WTC11 (cell line): ENCODE results near the gene ARHGAP44. TPM values are rescaled to one million over a fixed set of nuclear protein-coding genes. Genes with fewer than 3 reads are reported as not detected.

Experiments used
- ATAC-seq: fragments of 200-7000 bp; cut with Tn5 transposase; 2 replicates; pipeline ENCODE4 v1.10.0; 2021; ENCODE audit warnings: mild to moderate bottlenecking, moderate library complexity
- CTCF ChIA-PET: fragments of 300-600 bp; sonication (Branson Sonifier 250); formaldehyde crosslinking; loops from one replicate; lab custom pipeline; 2021; ENCODE audit warnings: antibody characterized with exemption; lab: Charles Lee
- POLR2A ChIA-PET: fragments of 350-600 bp; sonication (Branson Sonifier 250); formaldehyde crosslinking; loops from one replicate; lab custom pipeline; 2021; ENCODE audit warnings: antibody characterized with exemption; lab: Charles Lee
- DNase-seq: peaks from one replicate; pipeline ENCODE4 v3.0.0; 2021; ENCODE audit warnings: low spot score
- H3K27ac Mint-ChIP-seq: 2 replicates; pipeline ENCODE4 v1.8.0; 2021; ENCODE audit warnings: mixed read lengths
- H3K27me3 Mint-ChIP-seq: 2 replicates; pipeline ENCODE4 v1.8.0; 2021; ENCODE audit warnings: low read depth, mild to moderate bottlenecking, moderate library complexity, mixed read lengths
- H3K36me3 Mint-ChIP-seq: 2 replicates; pipeline ENCODE4 v1.8.0; 2021; ENCODE audit warnings: mixed read lengths
- H3K4me1 Mint-ChIP-seq: 2 replicates; pipeline ENCODE4 v1.8.0; 2022; ENCODE audit warnings: mixed read lengths
- H3K4me3 Mint-ChIP-seq: 2 replicates; pipeline ENCODE4 v1.8.0; 2021; ENCODE audit warnings: mild to moderate bottlenecking, moderate library complexity, mixed read lengths
- H3K9me3 Mint-ChIP-seq: 2 replicates; pipeline ENCODE4 v1.8.0; 2021; ENCODE audit warnings: mixed read lengths
- CDX4 ChIP-seq: fragments of 250-450 bp; sonication (Bioruptor Pico); IDR thresholded peaks from 2 replicates; pipeline ENCODE4 v1.9.0; 2021; ENCODE audit warnings: moderate library complexity, mild to moderate bottlenecking, inconsistent platforms, borderline replicate concordance
- ETV6 ChIP-seq: sonication (generic); formaldehyde crosslinking; IDR thresholded peaks from 2 replicates; pipeline ENCODE4 v1.8.1; 2022; ENCODE audit warnings: mild to moderate bottlenecking, missing genetic modification reagents
- FOXP1 ChIP-seq: sonication (generic); formaldehyde crosslinking; IDR thresholded peaks from 2 replicates; pipeline ENCODE4 v1.8.0; 2022; ENCODE audit warnings: missing genetic modification reagents, mild to moderate bottlenecking, moderate library complexity, borderline replicate concordance
- HMGXB4 ChIP-seq: sonication (generic); formaldehyde crosslinking; IDR thresholded peaks from 2 replicates; pipeline ENCODE4 v1.8.1; 2023; ENCODE audit warnings: mild to moderate bottlenecking, moderate library complexity, missing genetic modification reagents
- MXD4 ChIP-seq: fragments of 250-450 bp; sonication (Bioruptor Pico); IDR thresholded peaks from 2 replicates; pipeline ENCODE4 v1.8.0; 2021; ENCODE audit warnings: mild to moderate bottlenecking, moderate library complexity, borderline replicate concordance
- NFYB ChIP-seq: sonication (generic); formaldehyde crosslinking; conservative IDR thresholded peaks from 2 replicates; pipeline ENCODE4 v1.8.0; 2022; ENCODE audit warnings: low read depth, missing genetic modification reagents
- NR3C1 ChIP-seq: sonication (generic); formaldehyde crosslinking; conservative IDR thresholded peaks from 2 replicates; pipeline ENCODE4 v1.8.1; 2023; ENCODE audit warnings: low read depth, mild to moderate bottlenecking, missing genetic modification reagents
- OVOL2 ChIP-seq: fragments of 250-450 bp; sonication (Bioruptor Pico); IDR thresholded peaks from 2 replicates; pipeline ENCODE4 v1.9.0; 2021; ENCODE audit warnings: mild to moderate bottlenecking, borderline replicate concordance
- TCF7 ChIP-seq: sonication (generic); formaldehyde crosslinking; IDR thresholded peaks from 2 replicates; pipeline ENCODE4 v1.8.0; 2022; ENCODE audit warnings: mild to moderate bottlenecking, low read depth, missing genetic modification reagents, moderate library complexity
- ZNF138 ChIP-seq: sonication (generic); formaldehyde crosslinking; conservative IDR thresholded peaks from 2 replicates; pipeline ENCODE4 v1.8.1; 2022; ENCODE audit warnings: mild to moderate bottlenecking, moderate library complexity, missing genetic modification reagents
- ZNF219 ChIP-seq: sonication (generic); formaldehyde crosslinking; IDR thresholded peaks from 2 replicates; pipeline ENCODE4 v1.8.0; 2023; ENCODE audit warnings: missing genetic modification reagents, mild to moderate bottlenecking, borderline replicate concordance
- ZNF281 ChIP-seq: sonication (generic); formaldehyde crosslinking; IDR thresholded peaks from 2 replicates; pipeline ENCODE4 v1.8.0; 2023; ENCODE audit warnings: mild to moderate bottlenecking, missing genetic modification reagents
- ZNF317 ChIP-seq: sonication (generic); formaldehyde crosslinking; IDR thresholded peaks from 2 replicates; pipeline ENCODE4 v1.8.1; 2023; ENCODE audit warnings: low read depth, mild to moderate bottlenecking, moderate library complexity, missing genetic modification reagents, borderline replicate concordance
- ZNF671 ChIP-seq: fragments of 250-450 bp; sonication (Bioruptor Pico); IDR thresholded peaks from 2 replicates; pipeline ENCODE4 v1.8.0; 2021; ENCODE audit warnings: mild to moderate bottlenecking
- total RNA-seq: library from RNA; stranded (reverse); gene quantifications from 3 replicates; pipeline ENCODE4 v1.2.3, GENCODE V29; 2021
- TF ChIP-seq, protein P1 (sequence below): sonication (generic); formaldehyde crosslinking; IDR thresholded peaks from 2 replicates; pipeline ENCODE4 v1.8.1; 2022; ENCODE audit warnings: missing genetic modification reagents, borderline replicate concordance
- TF ChIP-seq, protein P2 (sequence below): sonication (generic); formaldehyde crosslinking; IDR thresholded peaks from 2 replicates; pipeline ENCODE4 v1.8.0; 2022; ENCODE audit warnings: mild to moderate bottlenecking, missing genetic modification reagents
- TF ChIP-seq, protein P3 (sequence below): fragments of 250-450 bp; sonication (Bioruptor Pico); IDR thresholded peaks from 2 replicates; pipeline ENCODE4 v1.9.0; 2021; ENCODE audit warnings: mild to moderate bottlenecking
- TF ChIP-seq, protein P4 (sequence below): sonication (generic); formaldehyde crosslinking; IDR thresholded peaks from 2 replicates; pipeline ENCODE4 v1.8.0; 2023; ENCODE audit warnings: missing genetic modification reagents
- TF ChIP-seq, protein P5 (sequence below): fragments of 250-450 bp; sonication (Bioruptor Pico); IDR thresholded peaks from 2 replicates; pipeline ENCODE4 v2.1.2; 2022; ENCODE audit warnings: mild to moderate bottlenecking, moderate library complexity

ARHGAP44 gene
- total RNA-seq, 1 experiment from 2014 or later: 23.8 TPM

- CTCF ChIA-PET: no interaction called here
- TF ChIP-seq TCF7 (CRISPR knock-in tag) (no peak), ZNF219 (CRISPR knock-in tag) (no peak), ZNF281 (CRISPR knock-in tag) (no peak), OVOL2 (CRISPR knock-in tag) (no peak), ZNF671 (CRISPR knock-in tag) (no peak), NR3C1 (no peak), ETV6 (CRISPR knock-in tag) (no peak), CDX4 (no peak), ZNF317 (CRISPR knock-in tag) (no peak), HMGXB4 (CRISPR knock-in tag) (no peak)
- TF ChIP-seq, protein P1, sequence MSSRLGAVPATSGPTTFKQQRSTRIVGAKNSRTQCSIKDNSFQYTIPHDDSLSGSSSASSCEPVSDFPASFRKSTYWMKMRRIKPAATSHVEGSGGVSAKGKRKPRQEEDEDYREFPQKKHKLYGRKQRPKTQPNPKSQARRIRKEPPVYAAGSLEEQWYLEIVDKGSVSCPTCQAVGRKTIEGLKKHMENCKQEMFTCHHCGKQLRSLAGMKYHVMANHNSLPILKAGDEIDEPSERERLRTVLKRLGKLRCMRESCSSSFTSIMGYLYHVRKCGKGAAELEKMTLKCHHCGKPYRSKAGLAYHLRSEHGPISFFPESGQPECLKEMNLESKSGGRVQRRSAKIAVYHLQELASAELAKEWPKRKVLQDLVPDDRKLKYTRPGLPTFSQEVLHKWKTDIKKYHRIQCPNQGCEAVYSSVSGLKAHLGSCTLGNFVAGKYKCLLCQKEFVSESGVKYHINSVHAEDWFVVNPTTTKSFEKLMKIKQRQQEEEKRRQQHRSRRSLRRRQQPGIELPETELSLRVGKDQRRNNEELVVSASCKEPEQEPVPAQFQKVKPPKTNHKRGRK (CRISPR knock-in tag): no peak
- TF ChIP-seq, protein P2, sequence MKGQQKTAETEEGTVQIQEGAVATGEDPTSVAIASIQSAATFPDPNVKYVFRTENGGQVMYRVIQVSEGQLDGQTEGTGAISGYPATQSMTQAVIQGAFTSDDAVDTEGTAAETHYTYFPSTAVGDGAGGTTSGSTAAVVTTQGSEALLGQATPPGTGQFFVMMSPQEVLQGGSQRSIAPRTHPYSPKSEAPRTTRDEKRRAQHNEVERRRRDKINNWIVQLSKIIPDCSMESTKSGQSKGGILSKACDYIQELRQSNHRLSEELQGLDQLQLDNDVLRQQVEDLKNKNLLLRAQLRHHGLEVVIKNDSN (CRISPR knock-in tag): no peak
- H3K36me3 Mint-ChIP-seq: peaks cover 11% of the 10 kb centered on the region
Observed at GRCh38 chr17:12900474-12900873, 111.2 kb downstream of the ARHGAP44 start.

GRCh38 chr17:12902046-12902445 lies 112.7 kb downstream of the ARHGAP44 start:
- CTCF ChIA-PET: interaction anchor here (1.0 kb wide), 1 partner anchor 160 kb away, joined by 3 read pairs; no protein-coding TSS in a partner anchor
- no peak overlapping the region for H3K27ac Mint-ChIP-seq
- no peak overlapping the region for H3K4me3 Mint-ChIP-seq
- TF ChIP-seq, protein P3, sequence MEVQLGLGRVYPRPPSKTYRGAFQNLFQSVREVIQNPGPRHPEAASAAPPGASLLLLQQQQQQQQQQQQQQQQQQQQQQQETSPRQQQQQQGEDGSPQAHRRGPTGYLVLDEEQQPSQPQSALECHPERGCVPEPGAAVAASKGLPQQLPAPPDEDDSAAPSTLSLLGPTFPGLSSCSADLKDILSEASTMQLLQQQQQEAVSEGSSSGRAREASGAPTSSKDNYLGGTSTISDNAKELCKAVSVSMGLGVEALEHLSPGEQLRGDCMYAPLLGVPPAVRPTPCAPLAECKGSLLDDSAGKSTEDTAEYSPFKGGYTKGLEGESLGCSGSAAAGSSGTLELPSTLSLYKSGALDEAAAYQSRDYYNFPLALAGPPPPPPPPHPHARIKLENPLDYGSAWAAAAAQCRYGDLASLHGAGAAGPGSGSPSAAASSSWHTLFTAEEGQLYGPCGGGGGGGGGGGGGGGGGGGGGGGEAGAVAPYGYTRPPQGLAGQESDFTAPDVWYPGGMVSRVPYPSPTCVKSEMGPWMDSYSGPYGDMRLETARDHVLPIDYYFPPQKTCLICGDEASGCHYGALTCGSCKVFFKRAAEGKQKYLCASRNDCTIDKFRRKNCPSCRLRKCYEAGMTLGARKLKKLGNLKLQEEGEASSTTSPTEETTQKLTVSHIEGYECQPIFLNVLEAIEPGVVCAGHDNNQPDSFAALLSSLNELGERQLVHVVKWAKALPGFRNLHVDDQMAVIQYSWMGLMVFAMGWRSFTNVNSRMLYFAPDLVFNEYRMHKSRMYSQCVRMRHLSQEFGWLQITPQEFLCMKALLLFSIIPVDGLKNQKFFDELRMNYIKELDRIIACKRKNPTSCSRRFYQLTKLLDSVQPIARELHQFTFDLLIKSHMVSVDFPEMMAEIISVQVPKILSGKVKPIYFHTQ: no peak
- TF ChIP-seq MXD4 (CRISPR knock-in tag) (no peak), ZNF138 (CRISPR knock-in tag) (no peak), FOXP1 (no peak), NFYB (CRISPR knock-in tag) (no peak), HMGXB4 (CRISPR knock-in tag) (no peak)
- TF ChIP-seq, protein P4, sequence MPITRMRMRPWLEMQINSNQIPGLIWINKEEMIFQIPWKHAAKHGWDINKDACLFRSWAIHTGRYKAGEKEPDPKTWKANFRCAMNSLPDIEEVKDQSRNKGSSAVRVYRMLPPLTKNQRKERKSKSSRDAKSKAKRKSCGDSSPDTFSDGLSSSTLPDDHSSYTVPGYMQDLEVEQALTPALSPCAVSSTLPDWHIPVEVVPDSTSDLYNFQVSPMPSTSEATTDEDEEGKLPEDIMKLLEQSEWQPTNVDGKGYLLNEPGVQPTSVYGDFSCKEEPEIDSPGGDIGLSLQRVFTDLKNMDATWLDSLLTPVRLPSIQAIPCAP: no peak
- TF ChIP-seq, protein P5, sequence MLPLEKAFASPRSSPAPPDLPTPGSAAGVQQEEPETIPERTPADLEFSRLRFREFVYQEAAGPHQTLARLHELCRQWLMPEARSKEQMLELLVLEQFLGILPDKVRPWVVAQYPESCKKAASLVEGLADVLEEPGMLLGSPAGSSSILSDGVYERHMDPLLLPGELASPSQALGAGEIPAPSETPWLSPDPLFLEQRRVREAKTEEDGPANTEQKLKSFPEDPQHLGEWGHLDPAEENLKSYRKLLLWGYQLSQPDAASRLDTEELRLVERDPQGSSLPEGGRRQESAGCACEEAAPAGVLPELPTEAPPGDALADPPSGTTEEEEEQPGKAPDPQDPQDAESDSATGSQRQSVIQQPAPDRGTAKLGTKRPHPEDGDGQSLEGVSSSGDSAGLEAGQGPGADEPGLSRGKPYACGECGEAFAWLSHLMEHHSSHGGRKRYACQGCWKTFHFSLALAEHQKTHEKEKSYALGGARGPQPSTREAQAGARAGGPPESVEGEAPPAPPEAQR (CRISPR knock-in tag): no peak

More at GRCh38 chr17:12900474-12900873, 111.2 kb downstream of the ARHGAP44 start:
- 0 out of 2 replicates have a peak, but pooled peaks cover 4% of the 10 kb centered on the region for H3K9me3 Mint-ChIP-seq
- H3K27me3 Mint-ChIP-seq: no peaks in the 10 kb centered on the region
- no peak overlapping the region for H3K27ac Mint-ChIP-seq
- no peak overlapping the region for H3K4me3 Mint-ChIP-seq
- ATAC-seq (no peak), DNase-seq (no peak)
- POLR2A ChIA-PET: no interaction called here
- peaks cover 30% of the 10 kb centered on the region for H3K4me1 Mint-ChIP-seq

More at GRCh38 chr17:12902046-12902445, 112.7 kb downstream of the ARHGAP44 start:
- H3K9me3 Mint-ChIP-seq: peaks cover 13% of the 10 kb centered on the region
- peaks cover 27% of the 10 kb centered on the region for H3K36me3 Mint-ChIP-seq
- POLR2A ChIA-PET: interaction anchor here (0.6 kb wide), 1 partner anchor 48 kb away, joined by 3 read pairs; no protein-coding TSS in a partner anchor
- H3K4me1 Mint-ChIP-seq: peaks cover 21% of the 10 kb centered on the region
- H3K27me3 Mint-ChIP-seq: no peaks in the 10 kb centered on the region
- DNase-seq (no peak), ATAC-seq (no peak)
